DND-41 (cell line): ENCODE measurements around the gene FURIN.

ENCODE experiments used
- ATAC-seq: fragments of 200-7000 bp; cut with Tn5 transposase; 3 replicates; pipeline ENCODE4 v1.9.1; 2021; ENCODE audit warnings: low read depth; ENCODE audit not compliant: insufficient read depth
- DNase-seq: peaks from one replicate; pipeline ENCODE4 v3.0.0-alpha.2; 2020
- H2AFZ ChIP-seq: 2 replicates; pipeline ENCODE4 v1.6.0; 2012; ENCODE audit warnings: low read depth, low read length
- H3K27ac ChIP-seq: 2 replicates; pipeline ENCODE4 v1.5.1; 2012; ENCODE audit warnings: low read length, inconsistent platforms
- H3K27me3 ChIP-seq: fragments of 200-600 bp; sonication (generic); 2 replicates; pipeline ENCODE4 v1.6.0; 2012; ENCODE audit warnings: low read length, mild to moderate bottlenecking, inconsistent platforms; ENCODE audit not compliant: insufficient read depth, poor library complexity
- H3K36me3 ChIP-seq: 2 replicates; pipeline ENCODE4 v1.5.1; 2012; ENCODE audit warnings: low read length, inconsistent platforms; ENCODE audit not compliant: insufficient read depth
- H3K4me1 ChIP-seq: 2 replicates; pipeline ENCODE4 v1.5.1; 2012; ENCODE audit warnings: mild to moderate bottlenecking, low read length; ENCODE audit not compliant: insufficient read depth
- H3K4me2 ChIP-seq: 2 replicates; pipeline ENCODE4 v1.6.0; 2012; ENCODE audit warnings: mild to moderate bottlenecking, moderate library complexity, low read length, inconsistent platforms; ENCODE audit not compliant: insufficient read depth
- H3K4me3 ChIP-seq, 2 experiments: fragments of 200-600 bp in 1 of 2; shearing (Covaris generic) in 1 of 2; 2 replicates each; pipeline ENCODE4 v1.5.1; 2012 to 2016; ENCODE audit warnings: inconsistent platforms in 2 of 2, low read length in 2 of 2, mild to moderate bottlenecking in 2 of 2, low read depth in 1 of 2, moderate library complexity in 1 of 2
- H3K79me2 ChIP-seq: 2 replicates; pipeline ENCODE4 v1.6.0; 2012; ENCODE audit warnings: low read length, inconsistent platforms; ENCODE audit not compliant: insufficient read depth
- H3K9ac ChIP-seq: 2 replicates; pipeline ENCODE4 v1.6.0; 2012; ENCODE audit warnings: low read depth, mild to moderate bottlenecking, inconsistent platforms, low read length, moderate library complexity
- H3K9me3 ChIP-seq: 2 replicates; pipeline ENCODE4 v1.5.1; 2012; ENCODE audit warnings: low read length, moderate library complexity, mild to moderate bottlenecking, inconsistent platforms; ENCODE audit not compliant: insufficient read depth, severe bottlenecking
- H4K20me1 ChIP-seq: 2 replicates; pipeline ENCODE4 v1.6.0; 2012; ENCODE audit warnings: low read length; ENCODE audit not compliant: insufficient read depth
- CTCF ChIP-seq: IDR thresholded peaks from 2 replicates; pipeline ENCODE4 v1.5.1; 2012; ENCODE audit warnings: borderline replicate concordance, low read length, moderate library complexity, mild to moderate bottlenecking; ENCODE audit not compliant: poor library complexity, severe bottlenecking; ENCODE audit errors: extremely low read depth
- EZH2 ChIP-seq: IDR thresholded peaks from 3 replicates; pipeline ENCODE4 v1.6.1; 2012; ENCODE audit warnings: borderline replicate concordance, low read depth, mild to moderate bottlenecking, moderate library complexity, low read length, inconsistent platforms; ENCODE audit not compliant: severe bottlenecking

The FURIN gene

GRCh38 chr15:90916461-90916860 is 48.1 kb downstream of the FURIN start:
- H3K9ac ChIP-seq, result no peak overlapping the region
- no peak overlapping the region for H3K4me3 ChIP-seq
- no peak overlapping the region for H3K4me2 ChIP-seq
- no peak overlapping the region for H2AFZ ChIP-seq
- no peak overlapping the region for H3K27ac ChIP-seq
- H3K27me3 ChIP-seq, result no peaks in the 10 kb centered on the region
- no peaks in the 10 kb centered on the region for H3K79me2 ChIP-seq
- no peaks in the 10 kb centered on the region for H3K9me3 ChIP-seq
- no peak for ATAC-seq
- TF ChIP-seq EZH2, result no peak
- no peak for TF ChIP-seq CTCF
- DNase-seq, result no peak
- H3K36me3 ChIP-seq, result peaks cover 95% of the 10 kb centered on the region
- no peaks in the 10 kb centered on the region for H4K20me1 ChIP-seq
- no peaks in the 10 kb centered on the region for H3K4me1 ChIP-seq

GRCh38 chr15:90917569-90917968 is 49.2 kb downstream of the FURIN start:
- no peaks in the 10 kb centered on the region for H3K9me3 ChIP-seq
- DNase-seq (no peak), ATAC-seq (no peak)
- no peaks in the 10 kb centered on the region for H3K79me2 ChIP-seq
- H3K27me3 ChIP-seq, result no peaks in the 10 kb centered on the region
- TF ChIP-seq CTCF (no peak), EZH2 (no peak)
- H3K27ac ChIP-seq, result no peak overlapping the region
- H3K4me3 ChIP-seq, result no peak overlapping the region
- H4K20me1 ChIP-seq, result no peaks in the 10 kb centered on the region
- no peaks in the 10 kb centered on the region for H3K4me1 ChIP-seq
- H3K9ac ChIP-seq, result no peak overlapping the region
- no peak overlapping the region for H3K4me2 ChIP-seq
- H3K36me3 ChIP-seq, result peaks cover 84% of the 10 kb centered on the region
- H2AFZ ChIP-seq, result no peak overlapping the region

- Histone ChIP-seq H4K20me1 (no peaks in the 10 kb centered on the region), H3K4me3 (no peak overlapping the region), H3K36me3 (peaks cover 78% of the 10 kb centered on the region), H3K9me3 (no peaks in the 10 kb centered on the region), H3K27ac (no peak overlapping the region), H3K79me2 (no peaks in the 10 kb centered on the region), H3K27me3 (no peaks in the 10 kb centered on the region), H3K4me2 (no peak overlapping the region), H2AFZ (no peak overlapping the region), H3K4me1 (no peaks in the 10 kb centered on the region), H3K9ac (no peak overlapping the region)
- DNase-seq (no peak), ATAC-seq (no peak)
- TF ChIP-seq EZH2, result no peak
- no peak for TF ChIP-seq CTCF
These were observed 49.8 kb downstream of the FURIN start for GRCh38 chr15:90918034-90918788.

GRCh38 chr15:90918835-90919234 is 50.4 kb downstream of the FURIN start:
- Histone ChIP-seq H3K4me2 (no peak overlapping the region), H3K9me3 (no peaks in the 10 kb centered on the region), H2AFZ (no peak overlapping the region), H3K79me2 (no peaks in the 10 kb centered on the region), H3K27ac (no peak overlapping the region), H3K36me3 (peaks cover 71% of the 10 kb centered on the region), H4K20me1 (no peaks in the 10 kb centered on the region), H3K9ac (no peak overlapping the region), H3K4me1 (no peaks in the 10 kb centered on the region), H3K4me3 (no peak overlapping the region), H3K27me3 (no peaks in the 10 kb centered on the region)
- TF ChIP-seq EZH2 (no peak), CTCF (no peak)
- no peak for ATAC-seq
- DNase-seq, result no peak
